Neuronal stem cell (in vitro differentiated cells): ENCODE measurements around the gene MBD2.

Experiments
- DNase-seq: peaks from one replicate; pipeline ENCODE4 v3.0.0-alpha.2; 2013; ENCODE audit warnings: low spot score
- H2AFZ ChIP-seq: one replicate; pipeline ENCODE4 v1.6.1; 2013; ENCODE audit warnings: mild to moderate bottlenecking, low read length, inconsistent platforms
- H2AK5ac ChIP-seq: 2 replicates; pipeline ENCODE4 v1.6.1; 2013; ENCODE audit warnings: low read depth, mild to moderate bottlenecking, inconsistent platforms, low read length, moderate library complexity, mixed read lengths
- H2BK120ac ChIP-seq: 2 replicates; pipeline ENCODE4 v1.6.1; 2013; ENCODE audit warnings: low read depth, mild to moderate bottlenecking, inconsistent platforms, low read length, moderate library complexity, mixed read lengths
- H2BK12ac ChIP-seq: one replicate; pipeline ENCODE4 v1.6.1; 2013; ENCODE audit warnings: low read length, inconsistent platforms
- H2BK15ac ChIP-seq: 2 replicates; pipeline ENCODE4 v1.6.1; 2013; ENCODE audit warnings: mild to moderate bottlenecking, low read length, inconsistent platforms, mixed read lengths
- H2BK5ac ChIP-seq: one replicate; pipeline ENCODE4 v1.6.1; 2013; ENCODE audit warnings: inconsistent platforms, mild to moderate bottlenecking, low read length, moderate library complexity
- H3K14ac ChIP-seq: one replicate; pipeline ENCODE4 v1.6.1; 2013; ENCODE audit warnings: low read length, inconsistent platforms
- H3K18ac ChIP-seq: 2 replicates; pipeline ENCODE4 v1.6.1; 2013; ENCODE audit warnings: low read length, inconsistent platforms
- H3K23ac ChIP-seq: 2 replicates; pipeline ENCODE4 v1.6.1; 2013; ENCODE audit warnings: low read depth, mild to moderate bottlenecking, mixed read lengths, low read length, inconsistent platforms; ENCODE audit not compliant: poor library complexity
- H3K27ac ChIP-seq: replicated peaks from 3 replicates; pipeline ENCODE4 v1.5.1; 2013; ENCODE audit warnings: low read length, inconsistent platforms
- H3K27me3 ChIP-seq, 3 experiments: 2 replicates each; pipeline ENCODE4 v1.6.1; 2013; ENCODE audit warnings: low read length in 3 of 3, mild to moderate bottlenecking in 2 of 3, inconsistent platforms in 1 of 3, low read depth in 1 of 3, mixed read lengths in 1 of 3, moderate library complexity in 1 of 3; ENCODE audit not compliant: control insufficient read depth in 3 of 3, insufficient read depth in 3 of 3
- H3K36me3 ChIP-seq, 2 donors: replicated peaks in 1 of 2; 2 replicates each; pipeline ENCODE4 v1.6.1; 2013; ENCODE audit warnings: low read length in 2 of 2; ENCODE audit not compliant: control insufficient read depth in 2 of 2, insufficient read depth in 2 of 2
- H3K4ac ChIP-seq: 2 replicates; pipeline ENCODE4 v1.6.1; 2013; ENCODE audit warnings: inconsistent platforms, mild to moderate bottlenecking, low read length, moderate library complexity
- H3K4me1 ChIP-seq, 2 donors: 1 replicate in 1 of 2; 2 replicates in 1 of 2; pipeline ENCODE4 v1.6.1; 2013; ENCODE audit warnings: low read length in 2 of 2, low read depth in 1 of 2; ENCODE audit not compliant: control insufficient read depth in 2 of 2, insufficient read depth in 1 of 2
- H3K4me2 ChIP-seq: one replicate; pipeline ENCODE4 v1.6.1; 2013; ENCODE audit warnings: mild to moderate bottlenecking, low read length, inconsistent platforms; ENCODE audit not compliant: insufficient read depth, poor library complexity, severe bottlenecking
- H3K4me3 ChIP-seq, 2 donors: 2 replicates each; pipeline ENCODE4 v1.5.1; 2013; ENCODE audit warnings: low read length in 2 of 2, mild to moderate bottlenecking in 2 of 2, inconsistent platforms in 1 of 2, moderate library complexity in 1 of 2
- H3K79me1 ChIP-seq: one replicate; pipeline ENCODE4 v1.6.1; 2013; ENCODE audit warnings: low read depth, mild to moderate bottlenecking, inconsistent platforms, low read length, moderate library complexity
- H3K9ac ChIP-seq: one replicate; pipeline ENCODE4 v1.6.1; 2013; ENCODE audit warnings: mild to moderate bottlenecking, low read depth, low read length, inconsistent platforms; ENCODE audit not compliant: poor library complexity
- H3K9me3 ChIP-seq, 2 donors: replicated peaks in 1 of 2; 2 replicates each; pipeline versions ENCODE3 to v1.6.1; 2013; ENCODE audit warnings: low read length in 2 of 2, mild to moderate bottlenecking in 2 of 2, inconsistent platforms in 1 of 2, low read depth in 1 of 2, mixed read lengths in 1 of 2, moderate library complexity in 1 of 2; ENCODE audit not compliant: control insufficient read depth in 2 of 2, insufficient read depth in 1 of 2
- H4K8ac ChIP-seq: one replicate; pipeline ENCODE4 v1.6.1; 2013; ENCODE audit warnings: low read depth, mild to moderate bottlenecking, inconsistent platforms, low read length, moderate library complexity
- H4K91ac ChIP-seq: one replicate; pipeline ENCODE4 v1.6.1; 2013; ENCODE audit warnings: low read length, low read depth, mild to moderate bottlenecking, inconsistent platforms; ENCODE audit not compliant: poor library complexity
- WGBS, 2 donors: extraction: QIAGEN DNeasy Blood & Tissue Kit; methylation state at CpG; one replicate each; pipeline ENCODE4 v1.1.7; 2013; ENCODE audit warnings: missing lambda C conversion rate in 2 of 2, mixed read lengths in 1 of 2; ENCODE audit not compliant: insufficient read length in 2 of 2, insufficient replicate concordance in 1 of 2; ENCODE audit errors: extremely low coverage in 2 of 2; 5-methylcytosine and 5-hydroxymethylcytosine counted together

Gene MBD2

GRCh38 chr18:54184836-54185235, 39.6 kb downstream of the MBD2 start:
- H2AK5ac ChIP-seq: no peak overlapping the region
- no peak overlapping the region for H3K27ac ChIP-seq
- H4K91ac ChIP-seq: no peak overlapping the region
- H3K23ac ChIP-seq: no peak overlapping the region
- H3K18ac ChIP-seq: no peak overlapping the region
- H2BK5ac ChIP-seq: no peak overlapping the region
- H3K4me2 ChIP-seq: no peak overlapping the region
- no peak overlapping the region for H2BK12ac ChIP-seq
- no peak overlapping the region for H3K4me3 ChIP-seq
- no peak overlapping the region for H2BK15ac ChIP-seq
- no peaks in the 10 kb centered on the region for H3K27me3 ChIP-seq
- H3K4me1 ChIP-seq: no peaks in the 10 kb centered on the region
- no peak for DNase-seq
- no peak overlapping the region for H2BK120ac ChIP-seq
- H3K4ac ChIP-seq: no peak overlapping the region
- H3K9ac ChIP-seq: no peak overlapping the region
- H3K36me3 ChIP-seq: no peaks in the 10 kb centered on the region
- H3K14ac ChIP-seq: no peak overlapping the region
- H3K79me1 ChIP-seq: no peaks in the 10 kb centered on the region
- no peak overlapping the region for H2AFZ ChIP-seq
- no peaks in the 10 kb centered on the region for H3K9me3 ChIP-seq
- H4K8ac ChIP-seq: no peak overlapping the region

- Histone ChIP-seq H4K91ac (no peak overlapping the region), H3K23ac (no peak overlapping the region), H2AK5ac (no peak overlapping the region), H4K8ac (no peak overlapping the region), H2AFZ (no peak overlapping the region), H2BK5ac (no peak overlapping the region), H3K14ac (no peak overlapping the region), H3K4me1 (no peaks in the 10 kb centered on the region), H2BK120ac (no peak overlapping the region), H3K4me3 (no peak overlapping the region), H3K79me1 (no peaks in the 10 kb centered on the region), H3K4me2 (no peak overlapping the region), H2BK12ac (no peak overlapping the region), H2BK15ac (no peak overlapping the region), H3K18ac (no peak overlapping the region), H3K9me3 (no peaks in the 10 kb centered on the region), H3K27ac (no peak overlapping the region), H3K27me3 (no peaks in the 10 kb centered on the region), H3K4ac (no peak overlapping the region), H3K9ac (no peak overlapping the region), H3K36me3 (no peaks in the 10 kb centered on the region)
- no peak for DNase-seq
- no CpG with 5 or more reads among the region's 3 CpGs for WGBS, 2 donors
Measured at GRCh38 chr18:54183390-54183789, 41.1 kb downstream of the MBD2 start.

GRCh38 chr18:54181856-54182602, 42.4 kb downstream of the MBD2 start:
- H3K4me2 ChIP-seq: no peak overlapping the region
- no peak overlapping the region for H2AK5ac ChIP-seq
- H3K18ac ChIP-seq: no peak overlapping the region
- H4K91ac ChIP-seq: no peak overlapping the region
- no peak overlapping the region for H3K4ac ChIP-seq
- H3K14ac ChIP-seq: no peak overlapping the region
- no CpG with 5 or more reads among the region's 1 CpG for WGBS, 2 donors
- no peaks in the 10 kb centered on the region for H3K27me3 ChIP-seq
- no peaks in the 10 kb centered on the region for H3K36me3 ChIP-seq
- no peak overlapping the region for H4K8ac ChIP-seq
- no peaks in the 10 kb centered on the region for H3K79me1 ChIP-seq
- H2BK120ac ChIP-seq: no peak overlapping the region
- H3K9me3 ChIP-seq: no peaks in the 10 kb centered on the region
- H2BK5ac ChIP-seq: no peak overlapping the region
- no peak overlapping the region for H2BK15ac ChIP-seq
- no peak overlapping the region for H3K9ac ChIP-seq
- no peak for DNase-seq
- H3K4me3 ChIP-seq: no peak overlapping the region
- H3K27ac ChIP-seq: no peak overlapping the region
- H3K4me1 ChIP-seq: no peaks in the 10 kb centered on the region
- no peak overlapping the region for H2BK12ac ChIP-seq
- H2AFZ ChIP-seq: no peak overlapping the region
- H3K23ac ChIP-seq: no peak overlapping the region

- Histone ChIP-seq H2BK120ac (no peak overlapping the region), H3K4me3 (no peak overlapping the region), H2AFZ (no peak overlapping the region), H2BK12ac (no peak overlapping the region), H3K27me3 (no peaks in the 10 kb centered on the region), H2BK5ac (no peak overlapping the region), H3K27ac (no peak overlapping the region), H2AK5ac (no peak overlapping the region), H3K18ac (no peak overlapping the region), H3K4me2 (no peak overlapping the region), H3K9ac (no peak overlapping the region), H4K8ac (no peak overlapping the region), H2BK15ac (no peak overlapping the region), H3K79me1 (no peaks in the 10 kb centered on the region), H4K91ac (no peak overlapping the region), H3K23ac (no peak overlapping the region), H3K36me3 (no peaks in the 10 kb centered on the region), H3K4ac (no peak overlapping the region), H3K4me1 (peaks cover 0 to 2% of the 10 kb centered on the region in 2 donors), H3K9me3 (no peaks in the 10 kb centered on the region), H3K14ac (no peak overlapping the region)
- DNase-seq: no peak
- WGBS, 2 donors: no CpG with 5 or more reads among the region's 1 CpG
Measured at GRCh38 chr18:54173980-54174630, 50.4 kb downstream of the MBD2 start.
